ENCODE results near the gene CT47C1.

CT47C1 gene

GRCh38 chrX:119073200-119073905 is 560 bp downstream of the CT47C1 start:
- Histone ChIP-seq H3K36me3 (ENCODE audit: insufficient read depth, low read length) (no peaks in the 10 kb centered on the region), H3K4me1 (ENCODE audit: control insufficient read depth, insufficient read depth, low read length, unreplicated experiment) (no peaks in the 10 kb centered on the region), H3K27me3 (ENCODE audit: insufficient read depth, low read length) (peaks cover 4% of the 10 kb centered on the region; the same call in 1 of the 2 replicates), H2AFZ (ENCODE audit: low read length, unreplicated experiment) (no peak overlapping the region), H3K27ac (ENCODE audit: low read depth, low read length) (no peak overlapping the region), H3K4me3 (ENCODE audit: low read depth, low read length) (no peak overlapping the region), H3K79me2 (ENCODE audit: control insufficient read depth, insufficient read depth, low read length, unreplicated experiment) (no peaks in the 10 kb centered on the region)

- Histone ChIP-seq H3K4me1 (ENCODE audit: control insufficient read depth, insufficient read depth, low read length, unreplicated experiment) (no peaks in the 10 kb centered on the region), H3K4me3 (ENCODE audit: low read depth, low read length) (no peak overlapping the region), H2AFZ (ENCODE audit: low read length, unreplicated experiment) (no peak overlapping the region)
Measured at GRCh38 chrX:119073911-119074310, 1.1 kb downstream of the CT47C1 start.

GRCh38 chrX:119075270-119076025 is 2.7 kb downstream of the CT47C1 start:
- Histone ChIP-seq H3K27me3 (ENCODE audit: insufficient read depth, low read length) (peaks cover 4% of the 10 kb centered on the region; the same call in 1 of the 2 replicates), H2AFZ (ENCODE audit: low read length, unreplicated experiment) (no peak overlapping the region), H3K36me3 (ENCODE audit: insufficient read depth, low read length) (no peaks in the 10 kb centered on the region), H3K4me3 (ENCODE audit: low read depth, low read length) (no peak overlapping the region), H3K79me2 (ENCODE audit: control insufficient read depth, insufficient read depth, low read length, unreplicated experiment) (no peaks in the 10 kb centered on the region), H3K27ac (ENCODE audit: low read depth, low read length) (no peak overlapping the region), H3K4me1 (ENCODE audit: control insufficient read depth, insufficient read depth, low read length, unreplicated experiment) (no peaks in the 10 kb centered on the region)

More at GRCh38 chrX:119073911-119074310, 1.1 kb downstream of the CT47C1 start:
- no peak overlapping the region for H3K27ac ChIP-seq (ENCODE audit: low read depth, low read length)
- peaks cover 4% of the 10 kb centered on the region for H3K27me3 ChIP-seq (ENCODE audit: insufficient read depth, low read length)
- H3K79me2 ChIP-seq (ENCODE audit: control insufficient read depth, insufficient read depth, low read length, unreplicated experiment), result no peaks in the 10 kb centered on the region
- H3K36me3 ChIP-seq (ENCODE audit: insufficient read depth, low read length), result no peaks in the 10 kb centered on the region

GRCh38 chrX:119082278-119082677 is 9.5 kb downstream of the CT47C1 start:
- H3K36me3 ChIP-seq (ENCODE audit: insufficient read depth, low read length), result no peaks in the 10 kb centered on the region
- no peak overlapping the region for H3K27ac ChIP-seq (ENCODE audit: low read depth, low read length)
- no peak overlapping the region for H2AFZ ChIP-seq (ENCODE audit: low read length, unreplicated experiment)
- H3K27me3 ChIP-seq (ENCODE audit: insufficient read depth, low read length), result peaks cover 17% of the 10 kb centered on the region
- H3K4me3 ChIP-seq (ENCODE audit: low read depth, low read length), result no peak overlapping the region
- no peaks in the 10 kb centered on the region for H3K4me1 ChIP-seq (ENCODE audit: control insufficient read depth, insufficient read depth, low read length, unreplicated experiment)
- no peaks in the 10 kb centered on the region for H3K79me2 ChIP-seq (ENCODE audit: control insufficient read depth, insufficient read depth, low read length, unreplicated experiment)

GRCh38 chrX:119084766-119085165 is 12.0 kb downstream of the CT47C1 start:
- Histone ChIP-seq H3K4me3 (ENCODE audit: low read depth, low read length) (no peak overlapping the region), H3K27ac (ENCODE audit: low read depth, low read length) (no peak overlapping the region), H2AFZ (ENCODE audit: low read length, unreplicated experiment) (no peak overlapping the region), H3K4me1 (ENCODE audit: control insufficient read depth, insufficient read depth, low read length, unreplicated experiment) (no peaks in the 10 kb centered on the region), H3K36me3 (ENCODE audit: insufficient read depth, low read length) (no peaks in the 10 kb centered on the region), H3K79me2 (ENCODE audit: control insufficient read depth, insufficient read depth, low read length, unreplicated experiment) (no peaks in the 10 kb centered on the region), H3K27me3 (ENCODE audit: insufficient read depth, low read length) (peaks cover 28% of the 10 kb centered on the region)

GRCh38 chrX:119087121-119087520 is 14.3 kb downstream of the CT47C1 start:
- Histone ChIP-seq H3K79me2 (ENCODE audit: control insufficient read depth, insufficient read depth, low read length, unreplicated experiment) (no peaks in the 10 kb centered on the region), H3K4me3 (ENCODE audit: low read depth, low read length) (no peak overlapping the region), H3K4me1 (ENCODE audit: control insufficient read depth, insufficient read depth, low read length, unreplicated experiment) (no peaks in the 10 kb centered on the region), H3K27me3 (ENCODE audit: insufficient read depth, low read length) (peaks cover 24% of the 10 kb centered on the region), H3K27ac (ENCODE audit: low read depth, low read length) (no peak overlapping the region), H2AFZ (ENCODE audit: low read length, unreplicated experiment) (no peak overlapping the region), H3K36me3 (ENCODE audit: insufficient read depth, low read length) (no peaks in the 10 kb centered on the region)

- Histone ChIP-seq H3K79me2 (ENCODE audit: control insufficient read depth, insufficient read depth, low read length, unreplicated experiment) (no peaks in the 10 kb centered on the region), H3K27ac (ENCODE audit: low read depth, low read length) (no peak overlapping the region), H3K4me3 (ENCODE audit: low read depth, low read length) (no peak overlapping the region), H2AFZ (ENCODE audit: low read length, unreplicated experiment) (no peak overlapping the region), H3K4me1 (ENCODE audit: control insufficient read depth, insufficient read depth, low read length, unreplicated experiment) (peaks cover 3% of the 10 kb centered on the region), H3K27me3 (ENCODE audit: insufficient read depth, low read length) (peaks cover 16% of the 10 kb centered on the region; the same call in 1 of the 2 replicates), H3K36me3 (ENCODE audit: insufficient read depth, low read length) (no peaks in the 10 kb centered on the region)
Measured at GRCh38 chrX:119089619-119090018, 16.8 kb downstream of the CT47C1 start.

GRCh38 chrX:119090627-119091026 is 17.8 kb downstream of the CT47C1 start:
- Histone ChIP-seq H3K27me3 (ENCODE audit: insufficient read depth, low read length) (peaks cover 13% of the 10 kb centered on the region; the same call in 1 of the 2 replicates), H3K36me3 (ENCODE audit: insufficient read depth, low read length) (no peaks in the 10 kb centered on the region), H2AFZ (ENCODE audit: low read length, unreplicated experiment) (no peak overlapping the region), H3K4me3 (ENCODE audit: low read depth, low read length) (no peak overlapping the region), H3K27ac (ENCODE audit: low read depth, low read length) (no peak overlapping the region), H3K4me1 (ENCODE audit: control insufficient read depth, insufficient read depth, low read length, unreplicated experiment) (peaks cover 3% of the 10 kb centered on the region), H3K79me2 (ENCODE audit: control insufficient read depth, insufficient read depth, low read length, unreplicated experiment) (no peaks in the 10 kb centered on the region)

- Histone ChIP-seq H3K27ac (ENCODE audit: low read depth, low read length) (no peak overlapping the region), H3K4me3 (ENCODE audit: low read depth, low read length) (no peak overlapping the region), H3K27me3 (ENCODE audit: insufficient read depth, low read length) (peaks cover 8% of the 10 kb centered on the region; the same call in 1 of the 2 replicates), H2AFZ (ENCODE audit: low read length, unreplicated experiment) (no peak overlapping the region), H3K4me1 (ENCODE audit: control insufficient read depth, insufficient read depth, low read length, unreplicated experiment) (peaks cover 3% of the 10 kb centered on the region), H3K79me2 (ENCODE audit: control insufficient read depth, insufficient read depth, low read length, unreplicated experiment) (no peaks in the 10 kb centered on the region), H3K36me3 (ENCODE audit: insufficient read depth, low read length) (no peaks in the 10 kb centered on the region)
Measured at GRCh38 chrX:119093991-119094735, 21.4 kb downstream of the CT47C1 start.

GRCh38 chrX:119094819-119095218 is 22.0 kb downstream of the CT47C1 start:
- Histone ChIP-seq H3K79me2 (ENCODE audit: control insufficient read depth, insufficient read depth, low read length, unreplicated experiment) (no peaks in the 10 kb centered on the region), H3K27ac (ENCODE audit: low read depth, low read length) (no peak overlapping the region), H3K4me3 (ENCODE audit: low read depth, low read length) (no peak overlapping the region)

More at GRCh38 chrX:119094819-119095218, 22.0 kb downstream of the CT47C1 start:
- H3K27me3 ChIP-seq (ENCODE audit: insufficient read depth, low read length), result 0 out of 2 replicates have a peak, but pooled peaks cover under 1% of the 10 kb centered on the region
- H2AFZ ChIP-seq (ENCODE audit: low read length, unreplicated experiment), result no peak overlapping the region
- H3K4me1 ChIP-seq (ENCODE audit: control insufficient read depth, insufficient read depth, low read length, unreplicated experiment), result peaks cover 3% of the 10 kb centered on the region
- no peaks in the 10 kb centered on the region for H3K36me3 ChIP-seq (ENCODE audit: insufficient read depth, low read length)

Data from ACC112 (cell line).